ENCODE measurements around the gene CENPF.

The CENPF gene

GRCh38 chr1:214621236-214621635 is 18.2 kb downstream of the CENPF start:
- DNase-seq, result no peak

GRCh38 chr1:214623430-214623829 is 20.4 kb downstream of the CENPF start:
- no peak for DNase-seq

- DNase-seq, result no peak
Measured at GRCh38 chr1:214632091-214632490, 29.1 kb downstream of the CENPF start.

GRCh38 chr1:214633686-214634085 is 30.7 kb downstream of the CENPF start:
- DNase-seq, result no peak

- DNase-seq, result no peak
Measured at GRCh38 chr1:214634267-214634666, 31.3 kb downstream of the CENPF start.

- DNase-seq, result no peak
Measured at GRCh38 chr1:214635086-214635485, 32.1 kb downstream of the CENPF start.

- DNase-seq, result no peak
Measured at GRCh38 chr1:214635506-214635905, 32.5 kb downstream of the CENPF start.

- no peak for DNase-seq
Measured at GRCh38 chr1:214636436-214636835, 33.4 kb downstream of the CENPF start.

- no peak for DNase-seq
Measured at GRCh38 chr1:214637125-214637524, 34.1 kb downstream of the CENPF start.

GRCh38 chr1:214637722-214638458 is 34.9 kb downstream of the CENPF start:
- no peak for DNase-seq

GRCh38 chr1:214638459-214638807 is 35.4 kb downstream of the CENPF start:
- no peak for DNase-seq

GRCh38 chr1:214638997-214639396 is 36.0 kb downstream of the CENPF start:
- DNase-seq, result no peak

- DNase-seq, result no peak
Measured at GRCh38 chr1:214640431-214641213, 37.6 kb downstream of the CENPF start.

GRCh38 chr1:214641214-214641895 is 38.4 kb downstream of the CENPF start:
- DNase-seq, result no peak

- no peak for DNase-seq
Measured at GRCh38 chr1:214643030-214643429, 40.0 kb downstream of the CENPF start.

GRCh38 chr1:214645712-214646111 is 42.7 kb downstream of the CENPF start:
- DNase-seq, result no peak

- no peak for DNase-seq
Measured at GRCh38 chr1:214648801-214649200, 45.8 kb downstream of the CENPF start.

GRCh38 chr1:214649607-214650006 is 46.6 kb downstream of the CENPF start:
- no peak for DNase-seq

GRCh38 chr1:214650664-214651063 is 47.7 kb downstream of the CENPF start:
- DNase-seq, result no peak

GRCh38 chr1:214657299-214657698 is 54.3 kb downstream of the CENPF start:
- DNase-seq, result no peak

GRCh38 chr1:214658175-214658574 is 55.2 kb downstream of the CENPF start:
- DNase-seq, result no peak

- no peak for DNase-seq
Measured at GRCh38 chr1:214658785-214659184, 55.8 kb downstream of the CENPF start.

GRCh38 chr1:214660190-214660589 is 57.2 kb downstream of the CENPF start:
- no peak for DNase-seq

- DNase-seq, result no peak
Measured at GRCh38 chr1:214660900-214661299, 57.9 kb downstream of the CENPF start.

Measured in NCI-H1930 (cell line).